Activated CD4-positive, alpha-beta memory T cell treated with anti-CD3 and anti-CD28 coated beads for 36 hours (primary cell): ENCODE results near the gene NUP62CL. TPM values are rescaled to one million over a fixed set of nuclear protein-coding genes. Genes with fewer than 3 reads are reported as not detected.
"Not testable (repeated sequence)": the region's sequence is repeated elsewhere in the genome, so short reads cannot be mapped to it uniquely, and the experiment has no call there.

Experiments used
- CTCF ChIA-PET: fragments of 350-600 bp; sonication (Branson Sonifier 250); formaldehyde crosslinking; loops from one replicate; lab custom pipeline; 2021; ENCODE audit warnings: antibody characterized with exemption, inconsistent platforms; lab: Charles Lee
- POLR2A ChIA-PET: fragments of 350-600 bp; sonication (Branson Sonifier 250); formaldehyde crosslinking; loops from one replicate; lab custom pipeline; 2021; ENCODE audit warnings: antibody characterized with exemption; lab: Charles Lee
- DNase-seq: peaks from one replicate; pipeline ENCODE4 v3.0.0-alpha.2; 2020
- H3K27ac Mint-ChIP-seq: one replicate; pipeline ENCODE4 v1.8.0; 2021; ENCODE audit warnings: mixed read lengths
- H3K27me3 Mint-ChIP-seq: one replicate; pipeline ENCODE4 v1.8.0; 2021; ENCODE audit warnings: mixed read lengths
- H3K36me3 Mint-ChIP-seq: one replicate; pipeline ENCODE4 v1.8.0; 2021; ENCODE audit warnings: mixed read lengths
- H3K4me1 Mint-ChIP-seq: one replicate; pipeline ENCODE4 v1.8.0; 2021; ENCODE audit warnings: low read depth, mixed read lengths
- H3K4me3 Mint-ChIP-seq: one replicate; pipeline ENCODE4 v1.8.0; 2021; ENCODE audit warnings: mild to moderate bottlenecking, mixed read lengths
- H3K9me3 Mint-ChIP-seq: one replicate; pipeline ENCODE4 v1.8.0; 2021; ENCODE audit warnings: mixed read lengths
- intact Hi-C: fragments of 100-400 bp; cut with micrococcal nuclease; formaldehyde crosslinking; loops from one replicate; pipeline ENCODE4 v1.15.1; 2023
- total RNA-seq, 2 experiments: library from RNA; stranded (reverse); gene quantifications; one replicate each; pipeline ENCODE4 v1.2.3, GENCODE V29; 2021

Gene NUP62CL
- 1 to 10 TPM; 2.5 to 2.8 TPM for total RNA-seq

- intact Hi-C loops, result loop anchor here (1.0 to 5.0 kb wide), 2 partner anchors 88 to 209 kb away; partner anchors contain the start of gene RBM41
- ChIA-PET POLR2A (interaction anchor here (1.5 kb wide), 1 partner anchor 87 kb away, joined by 3 read pairs; the partner anchor contains the start of gene RBM41), CTCF (no interaction called here)
- Mint-ChIP-seq H3K4me3 (peak within 1 kb of the TSS; percentile 83), H3K27ac (no peak within 1 kb of the TSS), H3K4me1 (peaks cover 3% of the 10 kb centered on the region), H3K27me3 (no peaks in the 10 kb centered on the region), H3K9me3 (no peaks in the 10 kb centered on the region), H3K36me3 (no peaks in the 10 kb centered on the region)
- DNase-seq, result peak; percentile 78
These were observed at the start of gene NUP62CL, which contains the start of gene DNAAF6 for GRCh38 chrX:107205770-107206696. Gene NUP62CL (minus strand): TSS chrX:107206433. CDS start chrX:107175146, 31,287 bp downstream. Gene DNAAF6 (plus strand): TSS chrX:107206611. CDS start chrX:107212876, 6,265 bp downstream.

GRCh38 chrX:107228486-107228819 is 22.2 kb upstream of the NUP62CL start:
- POLR2A ChIA-PET, result no interaction called here
- DNase-seq, result no peak
- CTCF ChIA-PET, result no interaction called here
- intact Hi-C loops, result no loop called here
- Mint-ChIP-seq H3K27me3 (no peaks in the 10 kb centered on the region), H3K9me3 (no peaks in the 10 kb centered on the region), H3K4me3 (no peak overlapping the region), H3K36me3 (no peaks in the 10 kb centered on the region), H3K4me1 (no peaks in the 10 kb centered on the region), H3K27ac (no peak overlapping the region)

GRCh38 chrX:107227780-107228485 is 21.7 kb upstream of the NUP62CL start:
- ChIA-PET POLR2A (no interaction called here), CTCF (no interaction called here)
- Mint-ChIP-seq H3K4me3 (no peak overlapping the region), H3K27me3 (no peaks in the 10 kb centered on the region), H3K4me1 (no peaks in the 10 kb centered on the region), H3K36me3 (no peaks in the 10 kb centered on the region), H3K9me3 (no peaks in the 10 kb centered on the region), H3K27ac (no peak overlapping the region)
- no peak for DNase-seq
- intact Hi-C loops, result no loop called here

DNA sequence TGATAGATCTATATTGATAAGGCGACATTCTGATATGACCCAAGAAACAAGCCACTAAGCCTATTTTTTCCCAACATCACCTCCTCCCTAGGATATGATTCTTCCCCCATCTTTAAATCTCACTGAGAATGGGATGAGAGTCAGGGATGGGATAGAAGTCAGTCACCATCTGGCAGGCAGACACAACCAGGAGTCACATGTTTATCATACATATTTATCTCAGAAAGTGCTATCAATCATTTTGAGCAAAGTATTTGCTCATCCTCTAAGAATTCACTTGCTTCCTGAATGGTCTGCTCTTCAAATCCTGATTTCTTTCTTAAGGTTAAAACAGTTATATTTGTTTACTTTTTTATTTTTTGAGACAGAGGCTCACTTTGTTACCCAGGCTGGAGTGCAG is 20.5 kb upstream of the NUP62CL start:
- H3K4me3 Mint-ChIP-seq, result no peak overlapping the region
- ChIA-PET POLR2A (no interaction called here), CTCF (no interaction called here)
- no peaks in the 10 kb centered on the region for H3K36me3 Mint-ChIP-seq
- no peaks in the 10 kb centered on the region for H3K4me1 Mint-ChIP-seq
- H3K27me3 Mint-ChIP-seq, result no peaks in the 10 kb centered on the region
- no peak overlapping the region for H3K27ac Mint-ChIP-seq
- intact Hi-C loops, result no loop called here
- no peak for DNase-seq
- no peaks in the 10 kb centered on the region for H3K9me3 Mint-ChIP-seq

- ChIA-PET POLR2A (no interaction called here), CTCF (no interaction called here)
- no peaks in the 10 kb centered on the region for H3K36me3 Mint-ChIP-seq
- DNase-seq, result no peak
- intact Hi-C loops, result no loop called here
- H3K9me3 Mint-ChIP-seq, result no peaks in the 10 kb centered on the region
- H3K27ac Mint-ChIP-seq, result no peak overlapping the region
- H3K4me1 Mint-ChIP-seq, result no peaks in the 10 kb centered on the region
- H3K27me3 Mint-ChIP-seq, result peaks cover 2% of the 10 kb centered on the region
- H3K4me3 Mint-ChIP-seq, result no peak overlapping the region
These were observed 7.2 kb upstream of the NUP62CL start for GRCh38 chrX:107213477-107213876.

GRCh38 chrX:107207943-107208342 is 1.7 kb upstream of the NUP62CL start:
- intact Hi-C loops, result loop anchor here (5.0 kb wide), 1 partner anchor 211 kb away; no protein-coding TSS in a partner anchor
- Mint-ChIP-seq H3K27me3 (no peaks in the 10 kb centered on the region), H3K4me1 (peaks cover 3% of the 10 kb centered on the region), H3K9me3 (no peaks in the 10 kb centered on the region), H3K4me3 (no peak overlapping the region), H3K36me3 (no peaks in the 10 kb centered on the region), H3K27ac (no peak overlapping the region)
- DNase-seq, result no peak
- ChIA-PET CTCF (no interaction called here), POLR2A (no interaction called here)

DNA sequence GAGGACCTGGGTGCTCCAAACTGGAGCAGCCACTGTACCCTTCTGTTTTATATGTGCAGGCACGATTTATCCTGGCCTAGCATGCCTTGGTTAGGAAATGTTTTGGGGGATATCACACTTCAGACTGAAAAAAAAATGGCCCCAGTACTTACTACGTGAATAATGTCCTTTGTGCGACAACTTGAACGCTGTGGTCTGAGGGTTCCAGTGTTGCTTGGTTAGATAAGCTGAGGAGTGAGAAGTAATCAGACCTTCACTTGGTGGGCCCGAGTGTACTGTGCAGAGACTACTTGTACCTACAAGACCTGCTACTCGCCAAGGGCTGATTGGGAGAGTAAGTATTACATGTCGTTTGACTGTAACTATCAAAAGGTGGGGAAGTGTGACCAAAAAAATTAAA is 856 bp upstream of the NUP62CL start:
- no peaks in the 10 kb centered on the region for H3K36me3 Mint-ChIP-seq
- ChIA-PET CTCF (no interaction called here), POLR2A (no interaction called here)
- no peak overlapping the region for H3K27ac Mint-ChIP-seq
- no peaks in the 10 kb centered on the region for H3K27me3 Mint-ChIP-seq
- H3K9me3 Mint-ChIP-seq, result no peaks in the 10 kb centered on the region
- DNase-seq, result no peak
- no peak overlapping the region for H3K4me3 Mint-ChIP-seq
- intact Hi-C loops, result loop anchor here (5.0 kb wide), 1 partner anchor 210 kb away; no protein-coding TSS in a partner anchor
- peaks cover 3% of the 10 kb centered on the region for H3K4me1 Mint-ChIP-seq

- ChIA-PET POLR2A (interaction anchor here (1.5 kb wide), 1 partner anchor 88 kb away, joined by 3 read pairs; the partner anchor contains the start of gene RBM41), CTCF (no interaction called here)
- H3K4me1 Mint-ChIP-seq, result peaks cover 3% of the 10 kb centered on the region
- peak overlapping the region; percentile 83 for H3K4me3 Mint-ChIP-seq
- H3K36me3 Mint-ChIP-seq, result no peaks in the 10 kb centered on the region
- no peaks in the 10 kb centered on the region for H3K9me3 Mint-ChIP-seq
- H3K27me3 Mint-ChIP-seq, result no peaks in the 10 kb centered on the region
- intact Hi-C loops, result loop anchor here (1.0 to 5.0 kb wide), 2 partner anchors 88 to 209 kb away; partner anchors contain the start of gene RBM41
- no peak for DNase-seq
- no peak overlapping the region for H3K27ac Mint-ChIP-seq
These were observed 448 bp upstream of the NUP62CL start for GRCh38 chrX:107206697-107207065.

DNA sequence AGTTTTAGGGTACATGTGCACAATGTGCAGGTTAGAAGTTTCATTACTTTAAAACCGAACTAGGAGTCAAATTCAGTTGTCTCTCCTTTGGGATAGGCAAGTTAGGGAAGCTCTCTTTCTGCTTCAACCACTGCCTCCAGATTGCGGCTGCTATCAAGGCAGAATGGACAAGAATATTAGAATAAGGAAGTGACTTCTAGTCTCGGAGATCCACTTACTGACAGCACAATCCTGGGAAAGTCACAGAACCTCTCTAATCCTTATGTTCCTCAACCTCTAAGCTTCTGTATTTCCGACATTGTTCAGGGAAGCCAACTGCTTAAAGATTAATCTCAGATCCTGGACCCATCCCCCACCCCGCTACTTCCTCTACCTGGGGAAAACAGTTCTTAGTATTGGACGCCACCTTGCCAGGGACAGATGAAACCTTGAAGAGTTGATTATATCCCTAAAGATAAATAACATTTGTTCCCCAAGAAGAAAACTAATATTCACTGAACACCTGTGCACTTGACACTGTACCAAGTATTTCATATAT is 2.1 kb downstream of the NUP62CL start:
- H3K4me1 Mint-ChIP-seq, result peaks cover 3% of the 10 kb centered on the region
- DNase-seq, result no peak
- H3K4me3 Mint-ChIP-seq, result no peak overlapping the region
- H3K9me3 Mint-ChIP-seq, result no peaks in the 10 kb centered on the region
- no peak overlapping the region for H3K27ac Mint-ChIP-seq
- intact Hi-C loops, result no loop called here
- no peaks in the 10 kb centered on the region for H3K27me3 Mint-ChIP-seq
- CTCF ChIA-PET, result no interaction called here
- POLR2A ChIA-PET, result no interaction called here
- no peaks in the 10 kb centered on the region for H3K36me3 Mint-ChIP-seq

DNA sequence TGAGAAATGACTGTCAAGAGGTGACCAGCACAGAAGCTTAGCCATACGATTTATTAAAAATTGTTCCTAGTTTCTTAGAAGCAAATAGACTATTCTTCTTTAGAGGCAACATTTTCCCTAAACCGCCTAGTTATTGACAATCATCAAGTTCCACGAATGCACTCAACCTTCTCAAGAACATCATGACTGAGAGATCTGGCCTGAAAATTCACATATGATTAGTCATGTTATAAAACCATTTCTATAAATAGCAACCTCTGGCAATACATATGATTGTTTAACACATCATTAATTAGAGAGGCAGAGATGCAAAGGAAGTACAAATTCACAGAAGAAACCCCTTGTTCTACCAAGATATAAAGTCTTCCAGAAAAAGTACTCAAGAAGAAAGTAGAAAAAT is 6.7 kb downstream of the NUP62CL start:
- no peaks in the 10 kb centered on the region for H3K4me1 Mint-ChIP-seq
- ChIA-PET CTCF (no interaction called here), POLR2A (no interaction called here)
- DNase-seq, result no peak
- H3K4me3 Mint-ChIP-seq, result no peak overlapping the region
- no peak overlapping the region for H3K27ac Mint-ChIP-seq
- intact Hi-C loops, result no loop called here
- no peaks in the 10 kb centered on the region for H3K9me3 Mint-ChIP-seq
- no peaks in the 10 kb centered on the region for H3K27me3 Mint-ChIP-seq
- no peaks in the 10 kb centered on the region for H3K36me3 Mint-ChIP-seq

DNA sequence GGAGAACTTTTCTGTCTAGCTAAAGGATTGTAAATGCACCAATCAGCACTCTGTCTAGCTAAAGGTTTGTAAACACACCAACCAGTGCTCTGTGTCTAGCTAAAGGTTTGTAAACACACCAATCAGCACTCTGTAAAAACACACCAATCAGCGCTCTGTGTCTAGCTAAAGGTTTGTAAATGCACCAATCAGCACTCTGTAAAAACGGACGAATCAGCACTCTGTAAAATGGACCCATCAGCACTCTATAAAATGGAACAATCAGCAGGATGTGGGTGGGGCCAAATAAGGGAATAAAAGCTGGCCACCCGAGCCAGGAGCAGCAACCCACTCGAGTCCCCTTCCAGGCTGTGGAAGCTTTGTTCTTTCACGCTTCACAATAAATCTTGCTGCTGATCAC is 8.2 kb downstream of the NUP62CL start:
- DNase-seq, POLR2A ChIA-PET, H3K9me3 Mint-ChIP-seq: not testable (repeated sequence)

GRCh38 chrX:107197319-107197718 is 8.9 kb downstream of the NUP62CL start:
- Mint-ChIP-seq H3K27me3 (no peaks in the 10 kb centered on the region), H3K36me3 (no peaks in the 10 kb centered on the region)

More for the DNA sequence above, 8.2 kb downstream of the NUP62CL start:
- intact Hi-C loops, CTCF ChIA-PET, H3K36me3 Mint-ChIP-seq, H3K27ac Mint-ChIP-seq, H3K27me3 Mint-ChIP-seq, H3K4me1 Mint-ChIP-seq, H3K4me3 Mint-ChIP-seq: not testable (repeated sequence)

More at GRCh38 chrX:107197319-107197718, 8.9 kb downstream of the NUP62CL start:
- Mint-ChIP-seq H3K9me3 (no peaks in the 10 kb centered on the region), H3K27ac (no peak overlapping the region), H3K4me1 (no peaks in the 10 kb centered on the region), H3K4me3 (no peak overlapping the region)
- ChIA-PET CTCF (no interaction called here), POLR2A (no interaction called here)
- intact Hi-C loops, result no loop called here
- DNase-seq, result no peak
